Panc1 (cell line): Measurements from ENCODE around the gene FFAR1. TPM values are rescaled to one million over a fixed set of nuclear protein-coding genes. Genes with fewer than 3 reads are reported as not detected.

Experiments used
- ATAC-seq: fragments of 200-7000 bp; cut with Tn5 transposase; 2 replicates; pipeline ENCODE4 v1.9.1; 2020; ENCODE audit warnings: mild to moderate bottlenecking, moderate library complexity
- BruUV-seq: library from RNA; stranded (reverse); fragments of 400-500 nt; replicated peaks from 2 replicates; lab custom pipeline; 2021; lab: Mats Ljungman, UMichigan
- CTCF ChIA-PET: fragments of 300-600 bp; sonication (Branson Sonifier 250); formaldehyde crosslinking; loops from one replicate; lab custom pipeline; 2022; ENCODE audit warnings: antibody characterized with exemption; lab: Charles Lee
- POLR2A ChIA-PET: fragments of 300-600 bp; sonication (Branson Sonifier 250); formaldehyde crosslinking; loops from one replicate; lab custom pipeline; 2022; ENCODE audit warnings: antibody characterized with exemption; lab: Charles Lee
- DNase-seq: peaks from one replicate; pipeline ENCODE4 v3.0.0-alpha.2; 2010; ENCODE audit warnings: low read depth, low spot score
- H3K27ac ChIP-seq: 2 replicates; pipeline ENCODE4 v1.5.1; 2011; ENCODE audit warnings: mild to moderate bottlenecking, low read length, inconsistent platforms
- H3K27me3 ChIP-seq: fragments of 200-500 bp; sonication (Bioruptor generic); 2 replicates; pipeline ENCODE4 v1.6.0; 2014; ENCODE audit warnings: low read length, inconsistent platforms; ENCODE audit not compliant: control insufficient read depth, insufficient read depth
- H3K36me3 ChIP-seq: fragments of 200-500 bp; sonication (Bioruptor generic); 2 replicates; pipeline ENCODE4 v1.5.1; 2014; ENCODE audit warnings: inconsistent platforms, mild to moderate bottlenecking, low read length, moderate library complexity; ENCODE audit not compliant: control insufficient read depth, insufficient read depth
- H3K4me1 ChIP-seq: 2 replicates; pipeline ENCODE4 v1.5.1; 2011; ENCODE audit warnings: inconsistent platforms, mild to moderate bottlenecking, low read length, moderate library complexity; ENCODE audit not compliant: control insufficient read depth, insufficient read depth
- H3K4me3 ChIP-seq, 2 experiments: 2 replicates each; pipeline ENCODE4 v1.5.1; 2011 to 2012; ENCODE audit warnings: low read depth in 2 of 2, low read length in 2 of 2, mild to moderate bottlenecking in 2 of 2, inconsistent platforms in 1 of 2, moderate library complexity in 1 of 2
- H3K9me3 ChIP-seq: fragments of 200-500 bp; sonication (Bioruptor generic); 2 replicates; pipeline ENCODE4 v1.5.1; 2014; ENCODE audit warnings: low read depth, mild to moderate bottlenecking, inconsistent platforms, low read length, moderate library complexity; ENCODE audit not compliant: control insufficient read depth, insufficient read depth
- POLR2AphosphoS5 ChIP-seq: IDR thresholded peaks from 2 replicates; pipeline ENCODE4 v1.6.1; 2012; ENCODE audit warnings: mild to moderate bottlenecking, low read depth, low read length, moderate library complexity
- SIN3A ChIP-seq: IDR thresholded peaks from 2 replicates; pipeline ENCODE4 v1.6.1; 2012; ENCODE audit warnings: low read depth, mild to moderate bottlenecking, low read length, moderate library complexity, borderline replicate concordance; ENCODE audit not compliant: insufficient read depth
- TCF7L2 ChIP-seq: IDR thresholded peaks from 2 replicates; pipeline ENCODE4 v1.6.1; 2011; ENCODE audit warnings: mild to moderate bottlenecking, low read depth, low read length, inconsistent platforms
- in situ Hi-C: cut with HindIII; loops from 2 replicates; pipeline ENCODE4 v1.10.0; 2016; ENCODE audit warnings: low sequenced_read_pairs, low pct_unique_long_range_greater_than_20kb
- intact Hi-C: fragments of 100-400 bp; cut with micrococcal nuclease; formaldehyde crosslinking; loops from one replicate; pipeline ENCODE4 v1.10.0; 2022; ENCODE audit not compliant: unreplicated experiment
- total RNA-seq: library from RNA; stranded (reverse); gene quantifications from one replicate; pipeline ENCODE4 v1.2.1, GENCODE V29; 2021; ENCODE audit not compliant: unreplicated experiment
- TF ChIP-seq, protein P1 (sequence below), 2 experiments: IDR thresholded peaks; 2 replicates each; pipeline ENCODE4 v1.6.1; 2011 to 2012; ENCODE audit warnings: low read depth in 2 of 2, control low read depth in 1 of 2, low read length in 1 of 2, mild to moderate bottlenecking in 1 of 2, moderate library complexity in 1 of 2; ENCODE audit not compliant: insufficient read depth in 1 of 2
- TF ChIP-seq, protein P2 (sequence below): fragments of 450-650 bp; IDR thresholded peaks from 2 replicates; pipeline ENCODE4 v1.5.1; 2017; ENCODE audit warnings: mild to moderate bottlenecking

FFAR1 gene
- total RNA-seq, 1 experiment from 2014 or later = not detected

DNA sequence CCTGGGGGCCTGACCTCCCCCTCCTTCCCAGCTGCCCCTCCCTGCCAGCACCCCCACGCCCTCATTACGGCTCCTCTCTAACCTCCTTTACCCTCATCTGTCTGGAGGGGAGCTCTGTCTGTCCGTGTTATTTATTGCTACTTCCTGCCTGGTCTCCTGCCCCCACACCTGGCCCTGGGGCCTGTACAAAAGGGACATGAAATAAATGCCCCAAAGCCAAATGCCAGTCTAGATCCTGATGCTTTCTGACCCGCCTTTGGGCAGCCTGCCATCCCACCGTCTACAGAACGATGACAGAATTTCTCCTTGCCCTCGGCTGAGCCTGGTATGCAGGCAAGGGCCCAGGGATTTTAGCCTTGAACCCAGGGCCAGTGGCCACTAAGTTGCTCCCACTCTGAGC, 34.1 kb upstream of the FFAR1 start:
- no peak overlapping the region for H3K27ac ChIP-seq
- no TSS peak for BruUV-seq
- no peak for TF ChIP-seq POLR2AphosphoS5
- TF ChIP-seq, protein P1, sequence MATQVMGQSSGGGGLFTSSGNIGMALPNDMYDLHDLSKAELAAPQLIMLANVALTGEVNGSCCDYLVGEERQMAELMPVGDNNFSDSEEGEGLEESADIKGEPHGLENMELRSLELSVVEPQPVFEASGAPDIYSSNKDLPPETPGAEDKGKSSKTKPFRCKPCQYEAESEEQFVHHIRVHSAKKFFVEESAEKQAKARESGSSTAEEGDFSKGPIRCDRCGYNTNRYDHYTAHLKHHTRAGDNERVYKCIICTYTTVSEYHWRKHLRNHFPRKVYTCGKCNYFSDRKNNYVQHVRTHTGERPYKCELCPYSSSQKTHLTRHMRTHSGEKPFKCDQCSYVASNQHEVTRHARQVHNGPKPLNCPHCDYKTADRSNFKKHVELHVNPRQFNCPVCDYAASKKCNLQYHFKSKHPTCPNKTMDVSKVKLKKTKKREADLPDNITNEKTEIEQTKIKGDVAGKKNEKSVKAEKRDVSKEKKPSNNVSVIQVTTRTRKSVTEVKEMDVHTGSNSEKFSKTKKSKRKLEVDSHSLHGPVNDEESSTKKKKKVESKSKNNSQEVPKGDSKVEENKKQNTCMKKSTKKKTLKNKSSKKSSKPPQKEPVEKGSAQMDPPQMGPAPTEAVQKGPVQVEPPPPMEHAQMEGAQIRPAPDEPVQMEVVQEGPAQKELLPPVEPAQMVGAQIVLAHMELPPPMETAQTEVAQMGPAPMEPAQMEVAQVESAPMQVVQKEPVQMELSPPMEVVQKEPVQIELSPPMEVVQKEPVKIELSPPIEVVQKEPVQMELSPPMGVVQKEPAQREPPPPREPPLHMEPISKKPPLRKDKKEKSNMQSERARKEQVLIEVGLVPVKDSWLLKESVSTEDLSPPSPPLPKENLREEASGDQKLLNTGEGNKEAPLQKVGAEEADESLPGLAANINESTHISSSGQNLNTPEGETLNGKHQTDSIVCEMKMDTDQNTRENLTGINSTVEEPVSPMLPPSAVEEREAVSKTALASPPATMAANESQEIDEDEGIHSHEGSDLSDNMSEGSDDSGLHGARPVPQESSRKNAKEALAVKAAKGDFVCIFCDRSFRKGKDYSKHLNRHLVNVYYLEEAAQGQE (IDR thresholded peaks at IDR 0.05; ENCODE audit: insufficient read depth in 1 of 2, low read depth in 2 of 2, low read length in 1 of 2) = no peak
- no peak for TF ChIP-seq SIN3A
- no peak for TF ChIP-seq TCF7L2
- TF ChIP-seq, protein P2, sequence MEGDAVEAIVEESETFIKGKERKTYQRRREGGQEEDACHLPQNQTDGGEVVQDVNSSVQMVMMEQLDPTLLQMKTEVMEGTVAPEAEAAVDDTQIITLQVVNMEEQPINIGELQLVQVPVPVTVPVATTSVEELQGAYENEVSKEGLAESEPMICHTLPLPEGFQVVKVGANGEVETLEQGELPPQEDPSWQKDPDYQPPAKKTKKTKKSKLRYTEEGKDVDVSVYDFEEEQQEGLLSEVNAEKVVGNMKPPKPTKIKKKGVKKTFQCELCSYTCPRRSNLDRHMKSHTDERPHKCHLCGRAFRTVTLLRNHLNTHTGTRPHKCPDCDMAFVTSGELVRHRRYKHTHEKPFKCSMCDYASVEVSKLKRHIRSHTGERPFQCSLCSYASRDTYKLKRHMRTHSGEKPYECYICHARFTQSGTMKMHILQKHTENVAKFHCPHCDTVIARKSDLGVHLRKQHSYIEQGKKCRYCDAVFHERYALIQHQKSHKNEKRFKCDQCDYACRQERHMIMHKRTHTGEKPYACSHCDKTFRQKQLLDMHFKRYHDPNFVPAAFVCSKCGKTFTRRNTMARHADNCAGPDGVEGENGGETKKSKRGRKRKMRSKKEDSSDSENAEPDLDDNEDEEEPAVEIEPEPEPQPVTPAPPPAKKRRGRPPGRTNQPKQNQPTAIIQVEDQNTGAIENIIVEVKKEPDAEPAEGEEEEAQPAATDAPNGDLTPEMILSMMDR = no peak
- intact Hi-C loops = no loop called here
- in situ Hi-C loops = no loop called here
- no peaks in the 10 kb centered on the region for H3K36me3 ChIP-seq
- DNase-seq (no peak), ATAC-seq (no peak)
- CTCF ChIA-PET = interaction anchor here (0.6 kb wide), 1 partner anchor 381 kb away, joined by 3 read pairs; no protein-coding TSS in a partner anchor
- POLR2A ChIA-PET = no interaction called here
- peaks cover 5% of the 10 kb centered on the region; the same call in 1 of the 2 replicates for H3K4me1 ChIP-seq
- H3K9me3 ChIP-seq = no peaks in the 10 kb centered on the region
- no peaks in the 10 kb centered on the region for H3K27me3 ChIP-seq
- no peak overlapping the region for H3K4me3 ChIP-seq

DNA sequence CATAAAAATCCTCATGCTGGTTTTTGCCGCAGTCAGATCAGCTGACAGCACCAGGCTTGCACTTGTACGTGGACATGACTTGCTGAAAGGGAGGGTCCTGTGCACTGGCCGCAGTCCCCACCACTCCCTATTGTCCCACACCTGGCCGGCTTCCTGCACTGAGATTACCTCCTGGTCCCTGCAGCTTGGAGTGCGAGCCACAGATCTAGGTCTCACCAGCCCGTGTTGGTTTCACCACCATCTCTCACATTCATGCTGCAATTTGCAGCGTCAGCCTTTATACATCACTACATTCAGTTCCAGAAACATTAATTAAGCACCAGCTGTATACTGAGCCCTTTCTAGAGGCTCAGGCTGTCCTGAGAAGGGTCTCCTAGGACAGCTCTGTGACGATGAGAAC, 33.7 kb upstream of the FFAR1 start:
- Histone ChIP-seq H3K36me3 (no peaks in the 10 kb centered on the region), H3K4me1 (peaks cover 5% of the 10 kb centered on the region; the same call in 1 of the 2 replicates), H3K4me3 (no peak overlapping the region), H3K9me3 (no peaks in the 10 kb centered on the region), H3K27me3 (no peaks in the 10 kb centered on the region), H3K27ac (no peak overlapping the region)
- ATAC-seq (no peak), DNase-seq (no peak)
- ChIA-PET POLR2A (interaction anchor here (0.6 kb wide), 1 partner anchor 150 kb away, joined by 3 read pairs; no protein-coding TSS in a partner anchor), CTCF (no interaction called here)
- in situ Hi-C loops = no loop called here
- TF ChIP-seq SIN3A (no peak), TCF7L2 (no peak), POLR2AphosphoS5 (no peak)
- TF ChIP-seq, protein P2 = no peak
- intact Hi-C loops = no loop called here
- BruUV-seq = no TSS peak
